ENCODE data around the gene HOXB2. TPM values are rescaled to one million over a fixed set of nuclear protein-coding genes. Genes with fewer than 3 reads are reported as not detected.

HOXB2 gene
- total and polyA plus RNA-seq, 9 of the 15 experiments (the other 6 are each of a cell fraction or from before 2014, with no cell fraction given) = 2.1 to 97.7 (median 21.2) TPM

GRCh38 chr17:48578616-48579470 lies 33.9 kb upstream of the HOXB2 start (continued):
- TF ChIP-seq ZNF277 (CRISPR knock-in tag; IDR thresholded peaks at IDR 0.05; ENCODE audit: borderline replicate concordance) (no peak), ZBTB17 (CRISPR knock-in tag; IDR thresholded peaks at IDR 0.05) (0 out of 2 replicates have a peak, but pooled peaks have one; percentile 35), ZSCAN32 (CRISPR knock-in tag; IDR thresholded peaks at IDR 0.05) (no peak), JUNB (CRISPR knock-in tag; conservative IDR thresholded peaks at IDR 0.05) (no peak), GTF3C2 (IDR thresholded peaks at IDR 0.05; ENCODE audit: borderline replicate concordance, extremely low read depth, insufficient read length) (no peak), GABPB1 (CRISPR knock-in tag; IDR thresholded peaks at IDR 0.05) (peak; percentile 41; the same call in 1 of the 2 replicates), ZNF121 (CRISPR knock-in tag; conservative IDR thresholded peaks at IDR 0.05) (no peak), E2F5 (CRISPR knock-in tag; IDR thresholded peaks at IDR 0.05) (no peak), ZNF217 (CRISPR knock-in tag; IDR thresholded peaks at IDR 0.05) (no peak), L3MBTL2 (IDR thresholded peaks at IDR 0.05) (peak; percentile 22; the same call in 1 of the 2 replicates), TCF3 (CRISPR knock-in tag; IDR thresholded peaks at IDR 0.05) (no peak), ZNF174 (CRISPR knock-in tag; IDR thresholded peaks at IDR 0.05) (no peak), ARID3A (IDR thresholded peaks at IDR 0.05; ENCODE audit: borderline replicate concordance, low read depth, low read length) (no peak), TAF15 (IDR thresholded peaks at IDR 0.05; ENCODE audit: low read depth, low read length) (no peak)
- TF ChIP-seq, protein P1, sequence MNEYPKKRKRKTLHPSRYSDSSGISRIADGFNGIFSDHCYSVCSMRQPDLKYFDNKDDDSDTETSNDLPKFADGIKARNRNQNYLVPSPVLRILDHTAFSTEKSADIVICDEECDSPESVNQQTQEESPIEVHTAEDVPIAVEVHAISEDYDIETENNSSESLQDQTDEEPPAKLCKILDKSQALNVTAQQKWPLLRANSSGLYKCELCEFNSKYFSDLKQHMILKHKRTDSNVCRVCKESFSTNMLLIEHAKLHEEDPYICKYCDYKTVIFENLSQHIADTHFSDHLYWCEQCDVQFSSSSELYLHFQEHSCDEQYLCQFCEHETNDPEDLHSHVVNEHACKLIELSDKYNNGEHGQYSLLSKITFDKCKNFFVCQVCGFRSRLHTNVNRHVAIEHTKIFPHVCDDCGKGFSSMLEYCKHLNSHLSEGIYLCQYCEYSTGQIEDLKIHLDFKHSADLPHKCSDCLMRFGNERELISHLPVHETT (CRISPR knock-in tag; conservative IDR thresholded peaks at IDR 0.05 in 1 of 2, IDR thresholded peaks at IDR 0.05 in 1 of 2) = no peak
- TF ChIP-seq, protein P2, sequence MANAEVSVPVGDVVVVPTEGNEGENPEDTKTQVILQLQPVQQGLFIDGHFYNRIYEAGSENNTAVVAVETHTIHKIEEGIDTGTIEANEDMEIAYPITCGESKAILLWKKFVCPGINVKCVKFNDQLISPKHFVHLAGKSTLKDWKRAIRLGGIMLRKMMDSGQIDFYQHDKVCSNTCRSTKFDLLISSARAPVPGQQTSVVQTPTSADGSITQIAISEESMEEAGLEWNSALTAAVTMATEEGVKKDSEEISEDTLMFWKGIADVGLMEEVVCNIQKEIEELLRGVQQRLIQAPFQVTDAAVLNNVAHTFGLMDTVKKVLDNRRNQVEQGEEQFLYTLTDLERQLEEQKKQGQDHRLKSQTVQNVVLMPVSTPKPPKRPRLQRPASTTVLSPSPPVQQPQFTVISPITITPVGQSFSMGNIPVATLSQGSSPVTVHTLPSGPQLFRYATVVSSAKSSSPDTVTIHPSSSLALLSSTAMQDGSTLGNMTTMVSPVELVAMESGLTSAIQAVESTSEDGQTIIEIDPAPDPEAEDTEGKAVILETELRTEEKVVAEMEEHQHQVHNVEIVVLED (CRISPR knock-in tag; IDR thresholded peaks at IDR 0.05) = no peak
